ENCODE measurements around the gene LAX1. TPM values are rescaled to one million over a fixed set of nuclear protein-coding genes. Genes with fewer than 3 reads are reported as not detected.

The LAX1 gene
- total and polyA plus RNA-seq, 2 of the 4 experiments (the other 2 are of a cell fraction) = 0.03 TPM; not detected in 1

DNA sequence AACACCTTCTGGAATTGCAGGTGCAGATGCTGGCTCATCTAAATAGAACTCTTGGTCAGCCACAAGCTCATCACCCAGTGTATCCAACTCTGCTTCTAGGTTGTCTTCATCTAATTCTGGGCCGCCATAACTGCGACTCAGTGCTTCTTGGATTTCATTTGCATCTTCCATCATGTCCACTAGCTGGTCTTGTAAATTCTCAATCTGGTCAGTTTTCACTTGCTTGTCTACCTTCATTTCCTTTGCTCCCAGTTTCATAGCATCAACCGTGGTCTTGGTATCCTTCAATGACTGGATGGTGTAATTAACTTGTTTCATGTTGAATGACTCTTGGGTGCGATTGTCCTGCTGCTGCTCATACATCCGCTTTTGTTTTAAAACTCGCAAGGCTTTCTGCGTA, 40.7 kb downstream of the LAX1 start:
- Histone ChIP-seq H3K4me2 (ENCODE audit: low read depth, low read length) (no peak overlapping the region), H3K4ac (ENCODE audit: low read depth, low read length) (no peak overlapping the region), H4K8ac (ENCODE audit: low read depth in 2 of 2, low read length in 2 of 2) (no peak overlapping the region), H3K56ac (ENCODE audit: extremely low read depth, insufficient read depth, low read length) (no peak overlapping the region), H3K79me1 (ENCODE audit: low read depth in 1 of 2, low read length in 2 of 2) (peaks cover 7 to 44% of the 10 kb centered on the region in 2 experiments; a peak in 3 of 4 replicates), H3K9me3 (ENCODE audit: control insufficient read depth, insufficient read depth, low read length) (no peaks in the 10 kb centered on the region), H3K4me3 (ENCODE audit: insufficient read depth, low read depth, low read length) (no peak overlapping the region), H2BK20ac (ENCODE audit: low read depth, low read length) (no peak overlapping the region), H4K20me1 (ENCODE audit: insufficient read depth, low read length) (peaks cover 62% of the 10 kb centered on the region), H2AK5ac (ENCODE audit: low read depth, low read length) (no peak overlapping the region), H2BK120ac (ENCODE audit: low read depth, low read length) (no peak overlapping the region), H2AFZ (replicated peaks; ENCODE audit: low read length, poor library complexity) (no peak overlapping the region), H3K27me3 (ENCODE audit: control insufficient read depth, insufficient read depth, low read length) (no peaks in the 10 kb centered on the region), H3K18ac (ENCODE audit: low read depth, low read length) (no peak overlapping the region), H3K27ac (ENCODE audit: insufficient read depth, low read length) (no peak overlapping the region), H3K23ac (ENCODE audit: low read depth, low read length) (no peak overlapping the region), H2BK15ac (ENCODE audit: low read depth, low read length) (no peak overlapping the region), H4K91ac (ENCODE audit: insufficient read depth, low read depth, low read length) (no peak overlapping the region), H4K5ac (ENCODE audit: low read depth, low read length) (no peak overlapping the region), H2BK5ac (ENCODE audit: low read depth, low read length, poor library complexity, severe bottlenecking) (no peak overlapping the region), H3K4me1 (ENCODE audit: control insufficient read depth, insufficient read depth, low read length) (0 out of 2 replicates have a peak, but pooled peaks cover 3% of the 10 kb centered on the region), H3K9me1 (ENCODE audit: insufficient read depth, low read length) (peaks cover 18% of the 10 kb centered on the region), H3K14ac (replicated peaks; ENCODE audit: low read depth, low read length) (no peak overlapping the region), H3K36me3 (ENCODE audit: control insufficient read depth, insufficient read depth, low read length) (peaks cover 26% of the 10 kb centered on the region), H2AK9ac (replicated peaks; ENCODE audit: low read depth, low read length, poor library complexity) (no peak overlapping the region), H3K9ac (ENCODE audit: low read depth, low read length) (no peak overlapping the region)
- in situ Hi-C loops (cut with MboI; ENCODE audit: low sequenced_read_pairs) (no loop called here), intact Hi-C loops (cut with micrococcal nuclease) (loop anchor here (10.0 kb wide), 1 partner anchor 91 kb away; no protein-coding TSS in a partner anchor), dilution Hi-C loops (cut with HindIII; ENCODE audit: low sequenced_read_pairs, unreplicated experiment) (no loop called here)
- ChIA-PET POLR2A (ENCODE audit: unreplicated experiment) (no interaction called here), CTCF (no interaction called here)
- ATAC-seq (ENCODE audit: low read depth) (no peak), DNase-seq (no peak)
- WGBS, 2 experiments (ENCODE audit: extremely low coverage in 2 of 2, insufficient read length in 1 of 2) = 100% methylated on average over 4 of the region's 7 CpGs; no CpG with 5 or more reads in 1 of the 2 experiments
- no TSS peak for BruUV-seq (replicated peaks)
- no peak for TF ChIP-seq RCOR1 (IDR thresholded peaks at IDR 0.05; ENCODE audit: insufficient replicate concordance, low read length)
- no peak for TF ChIP-seq SMC3 (IDR thresholded peaks at IDR 0.05; ENCODE audit: low read depth, low read length)
